Calu3 (cell line): ENCODE results near the gene THAP12. TPM values are rescaled to one million over a fixed set of nuclear protein-coding genes. Genes with fewer than 3 reads are reported as not detected.

Experiments
- BruUV-seq: library from RNA; stranded (reverse); fragments of 400-500 nt; replicated peaks from 2 replicates; lab custom pipeline; 2021; lab: Mats Ljungman, UMichigan
- CTCF ChIA-PET: fragments of 300-600 bp; sonication (Branson Sonifier 250); formaldehyde crosslinking; loops from one replicate; lab custom pipeline; 2022; ENCODE audit warnings: antibody characterized with exemption; lab: Charles Lee
- DNase-seq: peaks from one replicate; pipeline ENCODE4 v3.0.0; 2022
- H3K27ac Mint-ChIP-seq: one replicate; pipeline ENCODE4 v1.8.0; 2022; ENCODE audit warnings: mixed read lengths; ENCODE audit not compliant: unreplicated experiment
- H3K27me3 Mint-ChIP-seq: one replicate; pipeline ENCODE4 v1.8.0; 2022; ENCODE audit warnings: mixed read lengths; ENCODE audit not compliant: unreplicated experiment
- H3K36me3 Mint-ChIP-seq: one replicate; pipeline ENCODE4 v1.8.0; 2022; ENCODE audit warnings: mild to moderate bottlenecking, moderate library complexity, mixed read lengths; ENCODE audit not compliant: insufficient read depth, unreplicated experiment
- H3K4me1 Mint-ChIP-seq: one replicate; pipeline ENCODE4 v1.8.0; 2022; ENCODE audit warnings: mild to moderate bottlenecking, low read depth, mixed read lengths; ENCODE audit not compliant: unreplicated experiment
- H3K4me3 Mint-ChIP-seq: one replicate; pipeline ENCODE4 v1.8.0; 2022; ENCODE audit warnings: mild to moderate bottlenecking, low read depth, moderate library complexity, mixed read lengths; ENCODE audit not compliant: unreplicated experiment
- H3K9me3 Mint-ChIP-seq: one replicate; pipeline ENCODE4 v1.8.0; 2022; ENCODE audit warnings: low read depth, mixed read lengths; ENCODE audit not compliant: unreplicated experiment
- CTCF ChIP-seq: fragments of 200-600 bp; IDR thresholded peaks from one replicate; pipeline ENCODE4 v1.8.0; 2022; ENCODE audit warnings: antibody characterized with exemption; ENCODE audit not compliant: unreplicated experiment
- intact Hi-C: fragments of 100-400 bp; cut with micrococcal nuclease; formaldehyde crosslinking; loops from one replicate; pipeline ENCODE4 v1.10.0; 2022; ENCODE audit not compliant: unreplicated experiment
- total RNA-seq: library from RNA; stranded (reverse); gene quantifications from 2 replicates; pipeline ENCODE4 v1.2.3, GENCODE V29; 2022

Gene THAP12
- total RNA-seq, 1 experiment from 2014 or later: 49.2 TPM

- Mint-ChIP-seq H3K36me3 (no peaks in the 10 kb centered on the region), H3K9me3 (peaks cover 3% of the 10 kb centered on the region), H3K27me3 (no peaks in the 10 kb centered on the region), H3K27ac (no peak overlapping the region), H3K4me1 (no peaks in the 10 kb centered on the region), H3K4me3 (no peak overlapping the region)
- intact Hi-C loops: no loop called here
- no peak for TF ChIP-seq CTCF
- no peak for DNase-seq
- CTCF ChIA-PET: no interaction called here
- BruUV-seq: no TSS peak
Observed at GRCh38 chr11:76335842-76336241, 45.1 kb downstream of the THAP12 start.

GRCh38 chr11:76334826-76335389, 46.0 kb downstream of the THAP12 start:
- no TSS peak for BruUV-seq
- intact Hi-C loops: no loop called here
- DNase-seq: no peak
- Mint-ChIP-seq H3K27ac (no peak overlapping the region), H3K9me3 (peaks cover 3% of the 10 kb centered on the region), H3K4me1 (no peaks in the 10 kb centered on the region), H3K36me3 (no peaks in the 10 kb centered on the region), H3K4me3 (no peak overlapping the region), H3K27me3 (no peaks in the 10 kb centered on the region)
- no peak for TF ChIP-seq CTCF
- CTCF ChIA-PET: no interaction called here

GRCh38 chr11:76330651-76331050, 50.3 kb downstream of the THAP12 start:
- no peak overlapping the region for H3K4me3 Mint-ChIP-seq
- no peak for DNase-seq
- intact Hi-C loops: no loop called here
- CTCF ChIA-PET: no interaction called here
- no peak overlapping the region for H3K27ac Mint-ChIP-seq
- peaks cover 4% of the 10 kb centered on the region for H3K27me3 Mint-ChIP-seq
- H3K9me3 Mint-ChIP-seq: no peaks in the 10 kb centered on the region
- no peaks in the 10 kb centered on the region for H3K36me3 Mint-ChIP-seq
- BruUV-seq: no TSS peak
- TF ChIP-seq CTCF: no peak
- peaks cover 8% of the 10 kb centered on the region for H3K4me1 Mint-ChIP-seq

GRCh38 chr11:76329983-76330382, 50.9 kb downstream of the THAP12 start:
- Mint-ChIP-seq H3K27ac (no peak overlapping the region), H3K4me3 (no peak overlapping the region), H3K36me3 (no peaks in the 10 kb centered on the region), H3K27me3 (peaks cover 11% of the 10 kb centered on the region), H3K4me1 (peaks cover 8% of the 10 kb centered on the region), H3K9me3 (no peaks in the 10 kb centered on the region)
- BruUV-seq: no TSS peak
- intact Hi-C loops: no loop called here
- no peak for DNase-seq
- CTCF ChIA-PET: interaction anchor here (1.1 kb wide), 1 partner anchor 11 kb away, joined by 6 read pairs; no protein-coding TSS in a partner anchor
- no peak for TF ChIP-seq CTCF
